OCI-LY3 (cell line): ENCODE results near the gene DOCK10.

Source experiments
- CTCF ChIP-seq: fragments of 200-600, 300-600 bp; sonication (generic); IDR thresholded peaks from 2 replicates; pipeline ENCODE4 v1.5.1; 2014; ENCODE audit warnings: antibody characterized with exemption, low read length, low read depth
- EZH2phosphoT487 ChIP-seq: fragments of 200-600 bp; shearing (Covaris generic); IDR thresholded peaks from 2 replicates; pipeline ENCODE4 v1.6.1; 2018; ENCODE audit warnings: antibody characterized with exemption, mixed run types, low read depth

GRCh38 chr2:224903621-224904020 lies 138.6 kb downstream of the DOCK10 start:
- no peak for TF ChIP-seq CTCF
- no peak for TF ChIP-seq EZH2phosphoT487
